ENCODE measurements around the gene SETD2. TPM values are rescaled to one million over a fixed set of nuclear protein-coding genes. Genes with fewer than 3 reads are reported as not detected.
A peak's percentile ranks its signal among the peaks of the same experiment; 100 is the strongest.

SETD2 gene
- total and polyA plus RNA-seq, 2 donors (not counting 1 experiment from before 2014, with no cell fraction given), result 22.6 to 91.4 TPM

DNA sequence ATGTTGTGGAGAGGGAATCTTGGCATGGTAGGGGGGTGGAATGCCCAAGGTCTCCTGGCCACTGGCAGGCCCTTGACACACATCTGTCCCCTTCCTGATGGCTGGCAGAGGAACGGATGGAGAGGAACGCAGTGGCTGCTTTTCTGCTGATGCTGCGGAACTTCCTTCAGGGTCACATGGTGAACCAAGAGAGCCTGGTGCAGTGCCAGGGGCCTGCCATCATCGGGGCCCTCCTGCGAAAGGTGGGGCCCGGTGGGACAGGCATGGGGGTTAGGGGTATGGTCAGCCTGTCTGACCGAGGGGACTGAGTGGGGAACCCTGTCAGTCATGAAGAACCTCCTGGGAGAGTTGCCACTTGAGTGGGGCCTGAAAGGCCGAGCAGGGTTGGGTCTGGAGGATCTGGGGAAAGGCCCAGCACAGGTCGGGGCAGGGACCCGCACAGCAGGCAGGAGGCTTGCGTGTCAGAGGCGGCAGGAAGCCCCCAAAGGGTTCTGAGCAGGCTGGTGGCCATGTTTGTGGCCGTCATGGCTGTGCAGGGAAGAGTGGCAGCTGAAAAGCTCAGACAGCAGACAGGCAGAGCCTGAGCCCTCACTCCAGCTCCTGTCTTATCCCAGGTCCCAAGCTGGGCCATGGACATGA, 166.3 kb downstream of the SETD2 start:
- Histone ChIP-seq H3K79me2 (ENCODE audit: control insufficient read depth, insufficient read depth, low read length) (peaks cover 24% of the 10 kb centered on the region), H3K27me3 (replicated peaks in 1 of 4; ENCODE audit: control extremely low read depth in 1 of 4, control insufficient read depth in 3 of 4, insufficient read depth in 4 of 4, low read length in 3 of 4) (no peaks in the 10 kb centered on the region), H3K9ac (ENCODE audit: low read length) (no peak overlapping the region), H3K9me3 (ENCODE audit: control extremely low read depth in 1 of 3, control insufficient read depth in 2 of 3, insufficient read depth in 1 of 3, low read length in 2 of 3) (no peaks in the 10 kb centered on the region), H4K20me1 (ENCODE audit: control insufficient read depth, insufficient read depth, low read length, poor library complexity, severe bottlenecking) (no peaks in the 10 kb centered on the region), H3K4me1 (ENCODE audit: control insufficient read depth in 2 of 2, insufficient read depth in 2 of 2, low read length in 2 of 2) (peaks cover 3 to 16% of the 10 kb centered on the region in 2 donors), H3K27ac (ENCODE audit: low read length in 2 of 2) (no peak overlapping the region), H3K4me3 (ENCODE audit: control extremely low read depth in 1 of 5, extremely low read depth in 1 of 5, insufficient read depth in 1 of 5, low read depth in 2 of 5, low read length in 4 of 5) (no peak overlapping the region), H3K4me2 (replicated peaks; ENCODE audit: low read depth, low read length, poor library complexity, severe bottlenecking) (no peak overlapping the region), H2AFZ (ENCODE audit: insufficient read depth, low read depth, low read length, poor library complexity, severe bottlenecking) (no peak overlapping the region), H3K36me3 (replicated peaks in 1 of 2; ENCODE audit: control extremely low read depth in 1 of 2, control insufficient read depth in 1 of 2, extremely low read depth in 1 of 2, insufficient read depth in 2 of 2, low read length in 1 of 2) (peaks cover 0 to 52% of the 10 kb centered on the region in 2 experiments)
- Mint-ChIP-seq H3K4me1 (peaks cover 10% of the 10 kb centered on the region), H3K27ac (peak overlapping the region; percentile 53), H3K27me3 (no peaks in the 10 kb centered on the region), H3K9me3 (ENCODE audit: insufficient read depth) (no peaks in the 10 kb centered on the region), H3K4me3 (no peak overlapping the region)
- ChIA-PET POLR2A (interaction anchor here (1.8 kb wide), 1 partner anchor 12 kb away, joined by 4 read pairs; no protein-coding TSS in a partner anchor), CTCF (interaction anchor here (0.9 to 12.1 kb wide), 18 partner anchors 13 to 290 kb away, joined by 3 to 146 read pairs (median 4); partner anchors contain the start of genes CCDC12 and NBEAL2)
- intact Hi-C loops (cut with micrococcal nuclease), result loop anchor here (1.0 kb wide), 3 partner anchors 20 to 131 kb away; no protein-coding TSS in a partner anchor
- 82% methylated on average over 13 of the region's 13 CpGs for WGBS (ENCODE audit: insufficient coverage)
- no peak for DNase-seq
- ATAC-seq (ENCODE audit: low read depth), result no peak
- TF ChIP-seq, protein P1, sequence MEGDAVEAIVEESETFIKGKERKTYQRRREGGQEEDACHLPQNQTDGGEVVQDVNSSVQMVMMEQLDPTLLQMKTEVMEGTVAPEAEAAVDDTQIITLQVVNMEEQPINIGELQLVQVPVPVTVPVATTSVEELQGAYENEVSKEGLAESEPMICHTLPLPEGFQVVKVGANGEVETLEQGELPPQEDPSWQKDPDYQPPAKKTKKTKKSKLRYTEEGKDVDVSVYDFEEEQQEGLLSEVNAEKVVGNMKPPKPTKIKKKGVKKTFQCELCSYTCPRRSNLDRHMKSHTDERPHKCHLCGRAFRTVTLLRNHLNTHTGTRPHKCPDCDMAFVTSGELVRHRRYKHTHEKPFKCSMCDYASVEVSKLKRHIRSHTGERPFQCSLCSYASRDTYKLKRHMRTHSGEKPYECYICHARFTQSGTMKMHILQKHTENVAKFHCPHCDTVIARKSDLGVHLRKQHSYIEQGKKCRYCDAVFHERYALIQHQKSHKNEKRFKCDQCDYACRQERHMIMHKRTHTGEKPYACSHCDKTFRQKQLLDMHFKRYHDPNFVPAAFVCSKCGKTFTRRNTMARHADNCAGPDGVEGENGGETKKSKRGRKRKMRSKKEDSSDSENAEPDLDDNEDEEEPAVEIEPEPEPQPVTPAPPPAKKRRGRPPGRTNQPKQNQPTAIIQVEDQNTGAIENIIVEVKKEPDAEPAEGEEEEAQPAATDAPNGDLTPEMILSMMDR (IDR thresholded peaks at IDR 0.05), result no peak
- no peak for TF ChIP-seq EZH2 (IDR thresholded peaks at IDR 0.05; ENCODE audit: borderline replicate concordance, insufficient read depth, low read depth, low read length, poor library complexity, severe bottlenecking)

All from B cell (primary cell).